Measurements from ENCODE around the gene SAA2. TPM values are rescaled to one million over a fixed set of nuclear protein-coding genes. Genes with fewer than 3 reads are reported as not detected.

The SAA2 gene
- total and polyA plus RNA-seq, 10 of the 15 experiments (the other 5 are each of a cell fraction or from before 2014, with no cell fraction given): 0.18 to 4.1 (median 0.28) TPM; not detected in 2

- Histone ChIP-seq H3K4me3 (no peak overlapping the region), H3K36me3 (ENCODE audit: control insufficient read depth in 2 of 2, insufficient read depth in 2 of 2, low read length in 1 of 2) (no peaks in the 10 kb centered on the region), H2AFZ (ENCODE audit: control insufficient read depth, low read depth, low read length) (no peak overlapping the region), H3K79me2 (ENCODE audit: control insufficient read depth, insufficient read depth, low read length) (no peaks in the 10 kb centered on the region), H3K4me1 (ENCODE audit: control insufficient read depth, insufficient read depth, low read length) (peaks cover 4% of the 10 kb centered on the region; the same call in 1 of the 2 replicates), H3K4me2 (ENCODE audit: control insufficient read depth, insufficient read depth) (no peak overlapping the region), H3K9me3 (replicated peaks; ENCODE audit: control insufficient read depth, insufficient read depth, low read length) (no peaks in the 10 kb centered on the region), H3K9ac (ENCODE audit: control insufficient read depth, insufficient read depth, low read length) (no peak overlapping the region), H3K27ac (ENCODE audit: control insufficient read depth, insufficient read depth) (no peak overlapping the region), H3K27me3 (replicated peaks in 1 of 2; ENCODE audit: control insufficient read depth in 2 of 2, insufficient read depth in 2 of 2, low read length in 1 of 2) (no peaks in the 10 kb centered on the region), H4K20me1 (ENCODE audit: control insufficient read depth, insufficient read depth) (no peaks in the 10 kb centered on the region)
- ATAC-seq (no peak), DNase-seq (ENCODE audit: low read depth, low spot score) (no peak), FAIRE-seq (no peak)
- TF ChIP-seq KDM1A (IDR thresholded peaks at IDR 0.05; ENCODE audit: borderline replicate concordance) (no peak), MTA2 (IDR thresholded peaks at IDR 0.05; ENCODE audit: low read depth) (no peak)
- ChIA-PET RAD21 (ENCODE audit: unreplicated experiment) (interaction anchor here (1.0 kb wide), 1 partner anchor 11 kb away, joined by 3 read pairs; no protein-coding TSS in a partner anchor), SMC1A (ENCODE audit: uncharacterized antibody, unreplicated experiment) (no interaction called here), POLR2A (interaction anchor here (0.6 kb wide), 1 partner anchor 140 kb away, joined by 7 read pairs; no protein-coding TSS in a partner anchor), CTCF (interaction anchor here (0.6 kb wide), 1 partner anchor 309 kb away, joined by 5 read pairs; no protein-coding TSS in a partner anchor)
- in situ Hi-C loops (cut with MboI) (no loop called here), intact Hi-C loops (cut with micrococcal nuclease; ENCODE audit: unreplicated experiment) (no loop called here)
- BruUV-seq (replicated peaks): no TSS peak
- 5% methylated on average over 2 of the region's 2 CpGs for WGBS (ENCODE audit: insufficient coverage, insufficient replicate concordance, low lambda C conversion rate, missing lambda C conversion rate)
These were observed 6.4 kb upstream of the SAA2 start for GRCh38 chr11:18254781-18255361.

- Histone ChIP-seq H3K36me3 (ENCODE audit: control insufficient read depth in 2 of 2, insufficient read depth in 2 of 2, low read length in 1 of 2) (no peaks in the 10 kb centered on the region), H3K4me1 (ENCODE audit: control insufficient read depth, insufficient read depth, low read length) (peaks cover 6% of the 10 kb centered on the region), H3K27me3 (replicated peaks in 1 of 2; ENCODE audit: control insufficient read depth in 2 of 2, insufficient read depth in 2 of 2, low read length in 1 of 2) (no peaks in the 10 kb centered on the region), H2AFZ (ENCODE audit: control insufficient read depth, low read depth, low read length) (no peak overlapping the region), H3K4me2 (ENCODE audit: control insufficient read depth, insufficient read depth) (no peak overlapping the region), H4K20me1 (ENCODE audit: control insufficient read depth, insufficient read depth) (no peaks in the 10 kb centered on the region), H3K9me3 (replicated peaks; ENCODE audit: control insufficient read depth, insufficient read depth, low read length) (no peaks in the 10 kb centered on the region), H3K27ac (ENCODE audit: control insufficient read depth, insufficient read depth) (no peak overlapping the region), H3K9ac (ENCODE audit: control insufficient read depth, insufficient read depth, low read length) (no peak overlapping the region), H3K4me3 (no peak overlapping the region), H3K79me2 (ENCODE audit: control insufficient read depth, insufficient read depth, low read length) (no peaks in the 10 kb centered on the region)
- ATAC-seq (no peak), DNase-seq (ENCODE audit: low read depth, low spot score) (no peak), FAIRE-seq (no peak)
- no peak for TF ChIP-seq TCF3 (IDR thresholded peaks at IDR 0.05; ENCODE audit: borderline replicate concordance, insufficient read depth, low read depth, low read length)
- TF ChIP-seq CREM (IDR thresholded peaks at IDR 0.05; ENCODE audit: low read depth): no peak
- no peak for TF ChIP-seq MEF2A (IDR thresholded peaks at IDR 0.05; ENCODE audit: insufficient read depth, low read depth, low read length)
- TF ChIP-seq RFX5 (IDR thresholded peaks at IDR 0.05; ENCODE audit: low read depth, low read length): no peak
- TF ChIP-seq TAF1 (IDR thresholded peaks at IDR 0.05; ENCODE audit: borderline replicate concordance, low read depth, low read length): no peak
- TF ChIP-seq SMAD5 (IDR thresholded peaks at IDR 0.05; ENCODE audit: low read depth): no peak
- no peak for TF ChIP-seq IKZF2 (IDR thresholded peaks at IDR 0.05)
- TF ChIP-seq REST (IDR thresholded peaks at IDR 0.05; ENCODE audit: low read depth, low read length): no peak
- TF ChIP-seq ZSCAN29 (IDR thresholded peaks at IDR 0.05): no peak
- no peak for TF ChIP-seq CHD4 (IDR thresholded peaks at IDR 0.05)
- TF ChIP-seq HDAC6 (IDR thresholded peaks at IDR 0.05; ENCODE audit: unreplicated experiment): no peak
- TF ChIP-seq SPI1 (IDR thresholded peaks at IDR 0.05; ENCODE audit: borderline replicate concordance, insufficient read depth, low read depth, low read length): no peak
- no peak for TF ChIP-seq KAT2A (conservative IDR thresholded peaks at IDR 0.05; ENCODE audit: control insufficient read depth, low read depth, low read length)
- ChIA-PET POLR2A (no interaction called here), CTCF (no interaction called here), SMC1A (ENCODE audit: uncharacterized antibody, unreplicated experiment) (no interaction called here), RAD21 (ENCODE audit: unreplicated experiment) (no interaction called here)
- BruUV-seq (replicated peaks): no TSS peak
- intact Hi-C loops (cut with micrococcal nuclease; ENCODE audit: unreplicated experiment): no loop called here
- 78% methylated on average over 11 of the region's 11 CpGs for WGBS (ENCODE audit: insufficient coverage, insufficient replicate concordance, low lambda C conversion rate, missing lambda C conversion rate)
- in situ Hi-C loops (cut with MboI): no loop called here
These were observed 5.4 kb upstream of the SAA2 start for GRCh38 chr11:18253778-18254338.
